CD14-positive monocyte (primary cell): ENCODE measurements around the gene PYGB. TPM values are rescaled to one million over a fixed set of nuclear protein-coding genes. Genes with fewer than 3 reads are reported as not detected.

ENCODE experiments used
- DNase-seq, 3 donors: peaks; one replicate each; pipeline ENCODE4 v3.0.0-alpha.2; 2011 to 2022
- H2AFZ ChIP-seq: 2 replicates; pipeline ENCODE4 v1.6.0; 2012; ENCODE audit warnings: mild to moderate bottlenecking, low read depth, low read length, inconsistent platforms; ENCODE audit not compliant: insufficient read depth, poor library complexity, severe bottlenecking
- H3K27ac ChIP-seq, 2 donors: 1 replicate in 1 of 2; 2 replicates in 1 of 2; pipeline ENCODE4 v1.5.1; 2012 to 2013; ENCODE audit warnings: low read length in 2 of 2, control low read depth in 1 of 2, inconsistent platforms in 1 of 2, low read depth in 1 of 2, mild to moderate bottlenecking in 1 of 2
- H3K27me3 ChIP-seq, 2 donors: one replicate each; pipeline versions ENCODE4 v1.6.0 to v1.6.1; 2011 to 2013; ENCODE audit warnings: low read length in 2 of 2; ENCODE audit not compliant: control insufficient read depth in 2 of 2, insufficient read depth in 2 of 2
- H3K36me3 ChIP-seq, 2 donors: replicated peaks in 1 of 2; 1 replicate in 1 of 2; 2 replicates in 1 of 2; pipeline versions ENCODE4 v1.5.1 to v1.6.1; 2012 to 2013; ENCODE audit warnings: low read length in 2 of 2, control low read depth in 1 of 2, inconsistent platforms in 1 of 2, mild to moderate bottlenecking in 1 of 2; ENCODE audit not compliant: insufficient read depth in 2 of 2, control insufficient read depth in 1 of 2
- H3K4me1 ChIP-seq, 2 donors: 1 replicate in 1 of 2; 2 replicates in 1 of 2; pipeline versions ENCODE4 v1.5.1 to v1.6.1; 2012 to 2013; ENCODE audit warnings: low read length in 2 of 2, control low read depth in 1 of 2, inconsistent platforms in 1 of 2, mild to moderate bottlenecking in 1 of 2, moderate library complexity in 1 of 2; ENCODE audit not compliant: insufficient read depth in 2 of 2, control insufficient read depth in 1 of 2
- H3K4me2 ChIP-seq: replicated peaks from 2 replicates; pipeline ENCODE3; 2012; ENCODE audit warnings: low read length, moderate library complexity, mild to moderate bottlenecking; ENCODE audit not compliant: poor library complexity, severe bottlenecking; ENCODE audit errors: extremely low read depth
- H3K4me3 ChIP-seq, 3 experiments: fragments of 200-600 bp in 1 of 3; sonication (generic) in 1 of 3; replicated peaks in 1 of 3; 1 replicate in 2 of 3; 2 replicates in 1 of 3; pipeline ENCODE4 v1.5.1; 2011 to 2013; ENCODE audit warnings: low read length in 3 of 3, mild to moderate bottlenecking in 3 of 3, control low read depth in 2 of 3, low read depth in 2 of 3, inconsistent platforms in 1 of 3, moderate library complexity in 1 of 3
- H3K79me2 ChIP-seq: 2 replicates; pipeline ENCODE4 v1.6.0; 2012; ENCODE audit warnings: mild to moderate bottlenecking, control low read depth, inconsistent platforms, low read length, moderate library complexity; ENCODE audit not compliant: insufficient read depth
- H3K9ac ChIP-seq: 2 replicates; pipeline ENCODE4 v1.6.0; 2017; ENCODE audit warnings: low read length, mild to moderate bottlenecking; ENCODE audit not compliant: insufficient read depth, poor library complexity, severe bottlenecking
- H3K9me3 ChIP-seq, 2 donors: replicated peaks in 1 of 2; 1 replicate in 1 of 2; 2 replicates in 1 of 2; pipeline versions ENCODE4 v1.5.1 to v1.6.1; 2012 to 2013; ENCODE audit warnings: low read length in 2 of 2, control low read depth in 1 of 2; ENCODE audit not compliant: control insufficient read depth in 1 of 2, insufficient read depth in 1 of 2
- H4K20me1 ChIP-seq: 2 replicates; pipeline ENCODE4 v1.6.0; 2012; ENCODE audit warnings: mild to moderate bottlenecking, low read length, control low read depth, moderate library complexity; ENCODE audit not compliant: insufficient read depth
- H3K27ac Mint-ChIP-seq, 7 donors: one replicate each; pipeline ENCODE4 v1.8.0; 2020; ENCODE audit warnings: mild to moderate bottlenecking in 7 of 7, mixed read lengths in 7 of 7, moderate library complexity in 6 of 7, inconsistent platforms in 2 of 7
- H3K27me3 Mint-ChIP-seq, 3 donors: one replicate each; pipeline ENCODE4 v1.8.0; 2021 to 2022; ENCODE audit warnings: low read depth in 3 of 3, mild to moderate bottlenecking in 3 of 3, mixed read lengths in 3 of 3, moderate library complexity in 3 of 3, inconsistent platforms in 1 of 3
- H3K36me3 Mint-ChIP-seq, 2 donors: one replicate each; pipeline ENCODE4 v1.8.0; 2020; ENCODE audit warnings: mixed read lengths in 2 of 2, inconsistent platforms in 1 of 2, mild to moderate bottlenecking in 1 of 2
- H3K4me1 Mint-ChIP-seq: one replicate; pipeline ENCODE4 v1.8.0; 2020; ENCODE audit warnings: mild to moderate bottlenecking, mixed read lengths
- H3K4me3 Mint-ChIP-seq, 2 donors: one replicate each; pipeline ENCODE4 v1.8.0; 2020; ENCODE audit warnings: mild to moderate bottlenecking in 2 of 2, mixed read lengths in 2 of 2, moderate library complexity in 1 of 2
- H3K9me3 Mint-ChIP-seq, 7 donors: one replicate each; pipeline ENCODE4 v1.8.0; 2020 to 2022; ENCODE audit warnings: mixed read lengths in 7 of 7, mild to moderate bottlenecking in 6 of 7, moderate library complexity in 6 of 7, inconsistent platforms in 2 of 7
- WGBS: methylation state at CpG from one replicate; pipeline ENCODE4 v1.1.5; 2013; ENCODE audit warnings: missing lambda C conversion rate; ENCODE audit not compliant: insufficient coverage; 5-methylcytosine and 5-hydroxymethylcytosine counted together
- intact Hi-C, 2 donors: fragments of 100-400 bp; cut with micrococcal nuclease; formaldehyde crosslinking; loops; one replicate each; pipeline versions ENCODE4 v1.15.0 to v1.15.1; 2023
- polyA plus RNA-seq, 3 donors: library from polyadenylated mRNA; depleted of rRNA in 1 of 3; unstranded in 2 of 3; stranded (reverse) in 1 of 3; fragments of 300-500 nt in 2 of 3; fragments of >200 nt in 1 of 3; fragmentation: Illumina TruSeq in 2 of 3; gene quantifications; 1 replicate in 2 of 3; 2 replicates in 1 of 3; pipeline ENCODE4 v1.2.3, GENCODE V29; 2012 to 2021
- TF ChIP-seq, protein P1 (sequence below): fragments of 200-600 bp; IDR thresholded peaks from one replicate; pipeline ENCODE4 v1.8.0; 2022; ENCODE audit warnings: antibody characterized with exemption, mild to moderate bottlenecking

Gene PYGB
- polyA plus RNA-seq, 3 donors: 26.6 to 33.2 (median 26.7) TPM

- Histone ChIP-seq H3K36me3 (peaks cover 0 to 12% of the 10 kb centered on the region in 2 donors), H3K27ac (peak overlapping the region; percentile 78 to 81), H3K4me3 (peak overlapping the region in 2 of 3 experiments; percentile 32 to 48), H4K20me1 (peaks cover under 1% of the 10 kb centered on the region), H3K4me2 (peak overlapping the region; percentile 66), H3K79me2 (peaks cover 57% of the 10 kb centered on the region), H2AFZ (peak overlapping the region; percentile 44), H3K4me1 (peaks cover 31 to 34% of the 10 kb centered on the region in 2 donors), H3K9ac (peak overlapping the region; percentile 36), H3K9me3 (no peaks in the 10 kb centered on the region), H3K27me3 (no peaks in the 10 kb centered on the region)
- Mint-ChIP-seq H3K4me3 (peak overlapping the region; percentile 58 to 78), H3K4me1 (peaks cover 50% of the 10 kb centered on the region), H3K36me3 (peaks cover 21 to 26% of the 10 kb centered on the region in 2 donors), H3K27ac (peak overlapping the region; percentile 75 to 96 (median 91)), H3K9me3 (no peaks in the 10 kb centered on the region), H3K27me3 (peaks cover 0 to 2% (median 1%) of the 10 kb centered on the region in 3 donors)
- TF ChIP-seq, protein P1, sequence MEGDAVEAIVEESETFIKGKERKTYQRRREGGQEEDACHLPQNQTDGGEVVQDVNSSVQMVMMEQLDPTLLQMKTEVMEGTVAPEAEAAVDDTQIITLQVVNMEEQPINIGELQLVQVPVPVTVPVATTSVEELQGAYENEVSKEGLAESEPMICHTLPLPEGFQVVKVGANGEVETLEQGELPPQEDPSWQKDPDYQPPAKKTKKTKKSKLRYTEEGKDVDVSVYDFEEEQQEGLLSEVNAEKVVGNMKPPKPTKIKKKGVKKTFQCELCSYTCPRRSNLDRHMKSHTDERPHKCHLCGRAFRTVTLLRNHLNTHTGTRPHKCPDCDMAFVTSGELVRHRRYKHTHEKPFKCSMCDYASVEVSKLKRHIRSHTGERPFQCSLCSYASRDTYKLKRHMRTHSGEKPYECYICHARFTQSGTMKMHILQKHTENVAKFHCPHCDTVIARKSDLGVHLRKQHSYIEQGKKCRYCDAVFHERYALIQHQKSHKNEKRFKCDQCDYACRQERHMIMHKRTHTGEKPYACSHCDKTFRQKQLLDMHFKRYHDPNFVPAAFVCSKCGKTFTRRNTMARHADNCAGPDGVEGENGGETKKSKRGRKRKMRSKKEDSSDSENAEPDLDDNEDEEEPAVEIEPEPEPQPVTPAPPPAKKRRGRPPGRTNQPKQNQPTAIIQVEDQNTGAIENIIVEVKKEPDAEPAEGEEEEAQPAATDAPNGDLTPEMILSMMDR: no peak
- no CpG with 5 or more reads among the region's 1 CpG for WGBS
- peak; percentile 39 to 60 (median 59) for DNase-seq
- intact Hi-C loops: loop anchor here in 1 of 2 donors (10.0 kb wide), 1 partner anchor 191 kb away; the partner anchor contains the start of gene ABHD12
Measured at GRCh38 chr20:25203871-25204320, 44.0 kb upstream of the PYGB start.

DNA sequence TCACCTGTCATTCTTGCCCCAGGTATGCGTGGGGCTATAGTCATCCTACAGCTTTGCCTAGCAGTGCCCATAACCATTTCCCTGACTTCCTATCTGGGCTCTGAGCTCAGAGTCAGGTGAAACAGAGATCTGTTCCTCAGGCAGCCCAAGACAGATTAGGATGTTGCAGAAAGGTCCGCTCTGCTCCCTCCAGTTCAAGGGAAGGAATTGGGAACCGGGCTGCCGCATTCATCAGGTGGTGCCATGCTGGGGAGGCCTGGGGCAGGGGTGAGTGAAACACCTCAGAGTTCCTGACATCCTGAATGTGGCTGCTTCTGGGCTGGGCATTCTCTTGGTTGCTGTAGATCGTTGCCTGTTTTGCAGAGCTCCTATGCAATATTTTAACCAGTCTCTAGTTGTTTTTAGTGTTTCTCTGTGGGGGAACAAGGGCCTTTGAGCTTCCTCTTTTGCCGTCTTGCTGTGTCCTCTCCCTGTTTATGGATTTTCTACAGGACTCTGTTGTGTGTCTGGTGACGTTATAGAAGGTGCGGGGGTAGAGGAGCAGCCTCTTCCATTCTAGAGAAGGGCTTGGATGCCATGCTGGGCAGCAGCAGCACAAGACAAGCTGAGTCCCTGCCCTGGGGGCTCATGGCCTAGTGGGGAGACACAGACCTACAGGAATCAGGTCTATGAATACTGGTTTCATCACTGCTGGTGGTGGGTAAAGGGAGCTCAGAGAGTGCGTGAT, 43.2 kb upstream of the PYGB start:
- Mint-ChIP-seq H3K36me3 (peaks cover 23% of the 10 kb centered on the region in 2 donors), H3K9me3 (no peaks in the 10 kb centered on the region), H3K27me3 (peaks cover 0 to 4% (median 3%) of the 10 kb centered on the region in 3 donors), H3K27ac (peak overlapping the region; percentile 75 to 94 (median 92)), H3K4me3 (peak overlapping the region; percentile 59 to 80), H3K4me1 (peaks cover 44% of the 10 kb centered on the region)
- TF ChIP-seq, protein P1: no peak
- Histone ChIP-seq H3K4me1 (peaks cover 31 to 34% of the 10 kb centered on the region in 2 donors), H3K27ac (peak overlapping the region; percentile 78 to 81), H3K27me3 (no peaks in the 10 kb centered on the region), H3K4me2 (peak overlapping the region; percentile 66), H3K4me3 (peak overlapping the region in 1 of 3 experiments; percentile 48), H4K20me1 (no peaks in the 10 kb centered on the region), H3K9ac (peak overlapping the region; percentile 36), H3K36me3 (peaks cover 1 to 14% of the 10 kb centered on the region in 2 donors), H3K79me2 (peaks cover 52% of the 10 kb centered on the region), H3K9me3 (no peaks in the 10 kb centered on the region), H2AFZ (peak overlapping the region; percentile 72)
- intact Hi-C loops: loop anchor here in 1 of 2 donors (10.0 kb wide), 1 partner anchor 190 kb away; the partner anchor contains the start of gene ABHD12
- peak; percentile 37 to 47 (median 42) for DNase-seq
- WGBS: 42% methylated on average over 8 of the region's 9 CpGs
